ENCODE measurements around the gene LTN1. TPM values are rescaled to one million over a fixed set of nuclear protein-coding genes. Genes with fewer than 3 reads are reported as not detected.

The LTN1 gene
- total RNA-seq, 1 donor from 2014 or later, result 22.0 TPM

DNA sequence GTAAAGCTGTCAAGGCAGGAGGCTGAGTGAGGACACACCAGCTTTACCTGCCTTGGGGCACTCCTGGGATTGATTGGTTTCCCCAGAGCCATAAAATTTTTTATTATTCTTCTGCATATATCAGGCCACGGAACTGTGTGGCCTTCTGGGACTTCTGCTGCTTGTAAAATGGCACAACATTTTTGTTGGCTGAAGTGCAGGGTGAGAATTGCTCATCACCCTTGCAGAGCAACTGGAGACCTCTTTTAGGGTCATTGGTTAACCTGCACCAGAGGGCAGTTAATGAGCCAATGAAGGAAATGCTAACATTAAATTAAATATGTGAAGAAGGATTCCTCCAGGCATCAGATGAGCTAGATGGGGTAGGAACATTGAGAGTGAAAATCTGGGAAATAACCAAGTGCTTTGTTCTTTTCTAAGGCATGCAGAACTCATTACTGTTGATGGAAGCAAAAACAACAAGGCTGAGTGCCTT, 87.7 kb downstream of the LTN1 start:
- no peak for TF ChIP-seq CTCF (IDR thresholded peaks at IDR 0.05)
- H3K27ac ChIP-seq, result no peak overlapping the region
- H3K27me3 ChIP-seq (ENCODE audit: low read depth), result no peaks in the 10 kb centered on the region
- no peak for DNase-seq
- intact Hi-C loops (cut with DNase I), result no loop called here
- no peaks in the 10 kb centered on the region for H3K4me1 ChIP-seq
- no peak for ATAC-seq
- no peaks in the 10 kb centered on the region for H3K9me3 ChIP-seq
- H3K36me3 ChIP-seq, result no peaks in the 10 kb centered on the region
- H3K4me3 ChIP-seq, result no peak overlapping the region

GRCh38 chr21:28903448-28903847, 89.2 kb downstream of the LTN1 start:
- no peaks in the 10 kb centered on the region for H3K27me3 ChIP-seq (ENCODE audit: low read depth)
- TF ChIP-seq CTCF (IDR thresholded peaks at IDR 0.05), result no peak
- no peaks in the 10 kb centered on the region for H3K4me1 ChIP-seq
- H3K4me3 ChIP-seq, result no peak overlapping the region
- ATAC-seq (no peak), DNase-seq (no peak)
- intact Hi-C loops (cut with DNase I), result no loop called here
- no peak overlapping the region for H3K27ac ChIP-seq
- H3K36me3 ChIP-seq, result no peaks in the 10 kb centered on the region
- no peaks in the 10 kb centered on the region for H3K9me3 ChIP-seq

GRCh38 chr21:28900481-28900880, 92.2 kb downstream of the LTN1 start:
- H3K36me3 ChIP-seq, result no peaks in the 10 kb centered on the region
- H3K9me3 ChIP-seq, result no peaks in the 10 kb centered on the region
- DNase-seq, result no peak
- H3K27ac ChIP-seq, result no peak overlapping the region
- no peaks in the 10 kb centered on the region for H3K4me1 ChIP-seq
- intact Hi-C loops (cut with DNase I), result no loop called here
- no peaks in the 10 kb centered on the region for H3K27me3 ChIP-seq (ENCODE audit: low read depth)
- no peak for ATAC-seq
- H3K4me3 ChIP-seq, result no peak overlapping the region
- TF ChIP-seq CTCF (IDR thresholded peaks at IDR 0.05), result no peak

GRCh38 chr21:28899744-28900143, 92.9 kb downstream of the LTN1 start:
- DNase-seq (no peak), ATAC-seq (no peak)
- H3K27ac ChIP-seq, result no peak overlapping the region
- H3K4me3 ChIP-seq, result no peak overlapping the region
- H3K36me3 ChIP-seq, result no peaks in the 10 kb centered on the region
- no peaks in the 10 kb centered on the region for H3K9me3 ChIP-seq
- intact Hi-C loops (cut with DNase I), result no loop called here
- no peak for TF ChIP-seq CTCF (IDR thresholded peaks at IDR 0.05)
- no peaks in the 10 kb centered on the region for H3K27me3 ChIP-seq (ENCODE audit: low read depth)
- no peaks in the 10 kb centered on the region for H3K4me1 ChIP-seq

GRCh38 chr21:28899220-28899619, 93.5 kb downstream of the LTN1 start:
- intact Hi-C loops (cut with DNase I), result no loop called here
- Histone ChIP-seq H3K4me1 (no peaks in the 10 kb centered on the region), H3K36me3 (no peaks in the 10 kb centered on the region), H3K4me3 (no peak overlapping the region), H3K9me3 (no peaks in the 10 kb centered on the region), H3K27me3 (ENCODE audit: low read depth) (no peaks in the 10 kb centered on the region), H3K27ac (no peak overlapping the region)
- no peak for ATAC-seq
- no peak for TF ChIP-seq CTCF (IDR thresholded peaks at IDR 0.05)
- DNase-seq, result no peak

- no peak for ATAC-seq
- intact Hi-C loops (cut with DNase I), result no loop called here
- no peak for TF ChIP-seq CTCF (IDR thresholded peaks at IDR 0.05)
- no peak for DNase-seq
- H3K27me3 ChIP-seq (ENCODE audit: low read depth), result peaks cover 5% of the 10 kb centered on the region
- no peak overlapping the region for H3K4me3 ChIP-seq
- no peaks in the 10 kb centered on the region for H3K4me1 ChIP-seq
- no peaks in the 10 kb centered on the region for H3K36me3 ChIP-seq
- no peaks in the 10 kb centered on the region for H3K9me3 ChIP-seq
- H3K27ac ChIP-seq, result no peak overlapping the region
Measured at GRCh38 chr21:28893687-28894086, 99.0 kb downstream of the LTN1 start.
